Measurements from ENCODE around the gene CMKLR1.

Gene CMKLR1

DNA sequence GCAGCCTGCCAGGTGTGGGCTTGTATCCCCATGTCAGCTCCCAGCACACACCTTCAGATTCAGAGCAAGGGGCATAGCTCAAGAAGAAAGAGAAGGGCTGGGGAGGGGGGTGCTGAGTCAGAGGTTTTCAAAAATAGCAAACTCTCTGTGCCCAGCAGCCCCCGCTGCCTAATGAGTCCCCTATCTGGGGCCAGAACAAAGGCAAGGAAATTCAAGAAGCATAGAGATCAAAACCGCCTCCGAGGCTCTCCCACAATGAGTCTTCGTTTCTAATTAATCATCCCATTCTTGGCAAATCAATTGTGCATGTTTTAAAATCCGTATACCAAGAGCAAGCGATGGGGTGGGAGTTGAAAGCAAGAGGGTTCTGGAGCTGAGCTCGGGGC, 19.5 kb upstream of the CMKLR1 start:
- TF ChIP-seq YY1 (IDR thresholded peaks at IDR 0.05; ENCODE audit: low read depth) = no peak
- TF ChIP-seq CREB1 (IDR thresholded peaks at IDR 0.05; ENCODE audit: low read depth) = no peak
- TF ChIP-seq FOXM1 (IDR thresholded peaks at IDR 0.05; ENCODE audit: borderline replicate concordance, low read depth) = no peak
- no peak for TF ChIP-seq EP300 (IDR thresholded peaks at IDR 0.05; ENCODE audit: borderline replicate concordance)
- TF ChIP-seq, protein P1, sequence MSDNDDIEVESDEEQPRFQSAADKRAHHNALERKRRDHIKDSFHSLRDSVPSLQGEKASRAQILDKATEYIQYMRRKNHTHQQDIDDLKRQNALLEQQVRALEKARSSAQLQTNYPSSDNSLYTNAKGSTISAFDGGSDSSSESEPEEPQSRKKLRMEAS (IDR thresholded peaks at IDR 0.05) = no peak
- no peak for TF ChIP-seq CEBPB (IDR thresholded peaks at IDR 0.05)
- TF ChIP-seq REST (IDR thresholded peaks at IDR 0.05; ENCODE audit: low read depth) = no peak
- TF ChIP-seq NFIC (IDR thresholded peaks at IDR 0.05) = no peak
- no peak for TF ChIP-seq EGR1 (IDR thresholded peaks at IDR 0.05)

DNA sequence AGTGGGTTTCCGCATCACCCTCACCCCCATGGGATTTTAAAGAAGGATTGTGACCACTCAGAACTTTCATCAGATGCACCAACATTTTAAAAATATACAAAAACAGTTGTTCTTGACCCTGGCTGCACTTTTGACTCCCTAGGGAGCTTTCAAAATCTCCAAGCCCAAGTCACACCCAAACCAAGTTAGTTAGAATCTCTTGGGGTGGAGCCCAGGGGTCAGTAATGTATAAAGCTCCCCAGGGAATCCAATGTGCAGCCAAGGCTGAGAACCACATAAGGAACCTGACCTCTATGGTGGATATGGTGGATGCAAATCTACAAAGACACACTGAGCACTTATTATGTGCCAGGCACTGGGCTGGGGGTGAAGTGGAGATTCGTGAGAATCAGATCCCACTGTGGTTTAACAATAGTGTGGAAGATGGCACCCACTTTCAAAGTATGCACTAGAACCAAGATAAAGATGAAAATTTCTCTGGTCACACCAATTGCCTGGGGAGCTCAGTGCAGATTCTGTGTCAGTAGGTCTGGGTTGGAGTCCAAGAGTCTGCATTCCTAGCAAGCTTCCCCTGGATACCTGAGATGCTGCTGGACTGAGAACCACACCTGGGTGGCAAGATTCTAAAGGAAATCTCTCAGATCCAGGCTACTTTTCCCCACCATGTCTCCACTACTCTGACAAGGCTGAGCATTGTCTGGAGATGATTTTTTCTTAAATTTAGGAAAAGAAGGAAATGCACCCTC, 18.9 kb upstream of the CMKLR1 start:
- TF ChIP-seq FOXM1 (IDR thresholded peaks at IDR 0.05; ENCODE audit: borderline replicate concordance, low read depth) (no peak), NFIC (IDR thresholded peaks at IDR 0.05) (no peak), CREB1 (IDR thresholded peaks at IDR 0.05; ENCODE audit: low read depth) (no peak), CEBPB (IDR thresholded peaks at IDR 0.05) (no peak)

DNA sequence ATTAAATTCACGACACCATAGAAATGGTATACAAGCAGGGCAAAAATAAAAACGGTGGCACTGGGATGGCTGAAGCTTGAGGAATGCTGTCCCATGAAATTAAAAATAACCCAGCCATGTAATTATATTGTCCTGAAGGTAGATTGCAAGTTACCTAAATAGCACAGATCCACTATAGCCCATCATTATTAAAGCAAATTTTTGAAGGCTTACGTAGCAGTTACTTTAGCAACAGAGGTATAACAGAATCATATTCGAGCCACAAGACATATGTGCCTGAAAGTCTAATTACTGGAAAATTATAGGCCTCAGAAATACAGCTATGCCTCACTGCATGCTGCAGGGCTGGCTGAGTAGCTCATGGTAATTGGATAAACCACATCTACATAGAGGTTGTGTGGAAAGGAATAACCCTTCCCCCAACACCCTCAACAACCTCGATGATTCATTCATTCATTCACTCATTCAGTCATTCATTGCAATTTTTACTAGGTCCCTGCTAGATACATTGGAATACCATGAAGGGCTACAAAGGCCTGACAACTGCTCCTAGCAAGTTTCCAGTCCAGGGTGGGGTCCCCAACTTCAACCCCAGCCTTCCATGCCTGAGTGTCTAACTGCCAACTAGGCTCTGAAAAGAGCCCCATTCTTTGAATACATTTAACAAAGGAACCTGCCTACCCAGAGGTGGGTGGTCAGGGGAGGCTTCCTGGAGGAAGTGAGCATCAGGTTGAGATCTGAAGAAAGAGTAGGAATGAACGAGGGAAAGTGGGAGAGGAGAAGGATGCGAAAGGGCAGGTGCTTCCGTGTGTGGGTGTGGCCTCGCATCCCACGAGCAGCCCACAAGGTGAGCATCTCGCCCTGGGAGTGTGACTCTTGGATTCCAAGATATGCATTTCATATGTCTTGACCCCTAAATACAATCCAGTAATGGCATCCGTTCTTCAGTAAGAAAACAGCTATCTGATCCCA, 18.0 kb upstream of the CMKLR1 start:
- TF ChIP-seq CREB1 (IDR thresholded peaks at IDR 0.05; ENCODE audit: low read depth) (no peak), ZBTB7A (IDR thresholded peaks at IDR 0.05; ENCODE audit: low read depth) (no peak), TCF12 (IDR thresholded peaks at IDR 0.05; ENCODE audit: low read depth) (no peak), YY1 (IDR thresholded peaks at IDR 0.05; ENCODE audit: low read depth) (no peak), TAF1 (IDR thresholded peaks at IDR 0.05; ENCODE audit: low read depth) (no peak), CEBPB (IDR thresholded peaks at IDR 0.05) (no peak), RAD21 (IDR thresholded peaks at IDR 0.05; ENCODE audit: low read depth) (no peak)
- TF ChIP-seq, protein P2, sequence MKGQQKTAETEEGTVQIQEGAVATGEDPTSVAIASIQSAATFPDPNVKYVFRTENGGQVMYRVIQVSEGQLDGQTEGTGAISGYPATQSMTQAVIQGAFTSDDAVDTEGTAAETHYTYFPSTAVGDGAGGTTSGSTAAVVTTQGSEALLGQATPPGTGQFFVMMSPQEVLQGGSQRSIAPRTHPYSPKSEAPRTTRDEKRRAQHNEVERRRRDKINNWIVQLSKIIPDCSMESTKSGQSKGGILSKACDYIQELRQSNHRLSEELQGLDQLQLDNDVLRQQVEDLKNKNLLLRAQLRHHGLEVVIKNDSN (IDR thresholded peaks at IDR 0.05) = no peak

GRCh38 chr12:108355069-108355468, 16.0 kb upstream of the CMKLR1 start:
- no peak for TF ChIP-seq FOXM1 (IDR thresholded peaks at IDR 0.05; ENCODE audit: borderline replicate concordance, low read depth)
- TF ChIP-seq, protein P1 (IDR thresholded peaks at IDR 0.05) = no peak
- TF ChIP-seq EGR1 (IDR thresholded peaks at IDR 0.05) = no peak
- no peak for TF ChIP-seq TEAD4 (IDR thresholded peaks at IDR 0.05)
- TF ChIP-seq ZBTB7A (IDR thresholded peaks at IDR 0.05; ENCODE audit: low read depth) = no peak
- TF ChIP-seq TCF12 (IDR thresholded peaks at IDR 0.05; ENCODE audit: low read depth) = no peak
- TF ChIP-seq, protein P2 (IDR thresholded peaks at IDR 0.05) = no peak
- TF ChIP-seq REST (IDR thresholded peaks at IDR 0.05; ENCODE audit: low read depth) = no peak
- no peak for TF ChIP-seq CEBPB (IDR thresholded peaks at IDR 0.05)
- no peak for TF ChIP-seq YY1 (IDR thresholded peaks at IDR 0.05; ENCODE audit: low read depth)
- TF ChIP-seq EP300 (IDR thresholded peaks at IDR 0.05; ENCODE audit: borderline replicate concordance) = no peak
- TF ChIP-seq NFIC (IDR thresholded peaks at IDR 0.05) = no peak
- no peak for TF ChIP-seq TAF1 (IDR thresholded peaks at IDR 0.05; ENCODE audit: low read depth)

GRCh38 chr12:108352591-108352990, 13.5 kb upstream of the CMKLR1 start:
- TF ChIP-seq ZBTB7A (IDR thresholded peaks at IDR 0.05; ENCODE audit: low read depth) = no peak
- TF ChIP-seq EGR1 (IDR thresholded peaks at IDR 0.05) = no peak
- TF ChIP-seq, protein P1 (IDR thresholded peaks at IDR 0.05) = no peak
- TF ChIP-seq YY1 (IDR thresholded peaks at IDR 0.05; ENCODE audit: low read depth) = no peak
- no peak for TF ChIP-seq EP300 (IDR thresholded peaks at IDR 0.05; ENCODE audit: borderline replicate concordance)
- TF ChIP-seq CEBPB (IDR thresholded peaks at IDR 0.05) = no peak
- TF ChIP-seq TEAD4 (IDR thresholded peaks at IDR 0.05) = no peak
- no peak for TF ChIP-seq TCF12 (IDR thresholded peaks at IDR 0.05; ENCODE audit: low read depth)
- TF ChIP-seq, protein P2 (IDR thresholded peaks at IDR 0.05) = no peak
- TF ChIP-seq CREB1 (IDR thresholded peaks at IDR 0.05; ENCODE audit: low read depth) = no peak
- no peak for TF ChIP-seq NFIC (IDR thresholded peaks at IDR 0.05)
- TF ChIP-seq TAF1 (IDR thresholded peaks at IDR 0.05; ENCODE audit: low read depth) = no peak
- no peak for TF ChIP-seq REST (IDR thresholded peaks at IDR 0.05; ENCODE audit: low read depth)
- no peak for TF ChIP-seq RAD21 (IDR thresholded peaks at IDR 0.05; ENCODE audit: low read depth)
- no peak for TF ChIP-seq FOXM1 (IDR thresholded peaks at IDR 0.05; ENCODE audit: borderline replicate concordance, low read depth)
